ENCODE data around the gene CTNNBL1. TPM values are rescaled to one million over a fixed set of nuclear protein-coding genes. Genes with fewer than 3 reads are reported as not detected.

Gene CTNNBL1
- total and polyA plus RNA-seq, 2 experiments from 2014 or later = 36.3 to 68.7 TPM

GRCh38 chr20:37657924-37658804, 35.7 kb upstream of the CTNNBL1 start:
- H3K27me3 ChIP-seq (ENCODE audit: insufficient read depth) = no peaks in the 10 kb centered on the region
- Mint-ChIP-seq H3K9me3 (peaks cover 8% of the 10 kb centered on the region; the same call in 2 of the 3 replicates), H3K4me1 (peaks cover 15% of the 10 kb centered on the region; the same call in 2 of the 3 replicates), H3K27ac (no peak overlapping the region), H3K4me3 (no peak overlapping the region), H3K36me3 (ENCODE audit: low read depth) (peaks cover 4% of the 10 kb centered on the region; the same call in 2 of the 3 replicates), H3K27me3 (ENCODE audit: insufficient read depth, low read depth, poor library complexity) (no peaks in the 10 kb centered on the region)
- H3K79me2 ChIP-seq (replicated peaks; ENCODE audit: insufficient read depth) = no peaks in the 10 kb centered on the region
- H4K20me1 ChIP-seq (replicated peaks; ENCODE audit: insufficient read depth) = no peaks in the 10 kb centered on the region
- ATAC-seq (no peak), DNase-seq (ENCODE audit: low spot score) (no peak)
- H3F3A ChIP-seq (replicated peaks; ENCODE audit: low read depth) = no peaks in the 10 kb centered on the region
- H3K36me3 ChIP-seq (ENCODE audit: insufficient read depth) = no peaks in the 10 kb centered on the region
- H3K9me2 ChIP-seq (ENCODE audit: insufficient read depth) = peaks cover 15% of the 10 kb centered on the region
- TF ChIP-seq NANOG (IDR thresholded peaks at IDR 0.05; ENCODE audit: borderline replicate concordance) (no peak), EZH2phosphoT487 (IDR thresholded peaks at IDR 0.05; ENCODE audit: unreplicated experiment) (no peak), JUNB (IDR thresholded peaks at IDR 0.05; ENCODE audit: unreplicated experiment) (no peak), ZNF114 (CRISPR knock-in tag; IDR thresholded peaks at IDR 0.05) (no peak), EZH2 (IDR thresholded peaks at IDR 0.05; ENCODE audit: low read depth, unreplicated experiment) (no peak)
- no peak overlapping the region for H3K27ac ChIP-seq (ENCODE audit: low read depth)
- H3K4me3 ChIP-seq = no peak overlapping the region
- H2AFZ ChIP-seq = no peak overlapping the region
- H3K4me1 ChIP-seq (ENCODE audit: insufficient read depth) = peaks cover 16% of the 10 kb centered on the region
- H3K4me2 ChIP-seq = no peak overlapping the region

- H3K27ac ChIP-seq (ENCODE audit: low read depth) = no peak overlapping the region
- no peaks in the 10 kb centered on the region for H3K36me3 ChIP-seq (ENCODE audit: insufficient read depth)
- H3K9me2 ChIP-seq (ENCODE audit: insufficient read depth) = peaks cover 7% of the 10 kb centered on the region
- H3K4me3 ChIP-seq = no peak overlapping the region
- peaks cover 16% of the 10 kb centered on the region for H3K4me1 ChIP-seq (ENCODE audit: insufficient read depth)
- Mint-ChIP-seq H3K9me3 (peaks cover 10% of the 10 kb centered on the region; the same call in 2 of the 3 replicates), H3K36me3 (ENCODE audit: low read depth) (peaks cover 3% of the 10 kb centered on the region; the same call in 2 of the 3 replicates), H3K27ac (no peak overlapping the region; the same call in 1 of the 2 replicates), H3K27me3 (ENCODE audit: insufficient read depth, low read depth, poor library complexity) (no peaks in the 10 kb centered on the region), H3K4me1 (peaks cover 15% of the 10 kb centered on the region; the same call in 2 of the 3 replicates), H3K4me3 (no peak overlapping the region)
- peak overlapping the region; percentile 60 for H3K4me2 ChIP-seq
- ATAC-seq = no peak
- DNase-seq (ENCODE audit: low spot score) = no peak
- no peaks in the 10 kb centered on the region for H3F3A ChIP-seq (replicated peaks; ENCODE audit: low read depth)
- H4K20me1 ChIP-seq (replicated peaks; ENCODE audit: insufficient read depth) = no peaks in the 10 kb centered on the region
- no peak overlapping the region for H2AFZ ChIP-seq
- no peaks in the 10 kb centered on the region for H3K27me3 ChIP-seq (ENCODE audit: insufficient read depth)
- no peaks in the 10 kb centered on the region for H3K79me2 ChIP-seq (replicated peaks; ENCODE audit: insufficient read depth)
- no peak for TF ChIP-seq ZNF462 (CRISPR knock-in tag; IDR thresholded peaks at IDR 0.05)
- TF ChIP-seq ZNF114 (CRISPR knock-in tag; IDR thresholded peaks at IDR 0.05) = no peak
- TF ChIP-seq EZH2phosphoT487 (IDR thresholded peaks at IDR 0.05; ENCODE audit: unreplicated experiment) = no peak
- TF ChIP-seq JUNB (IDR thresholded peaks at IDR 0.05; ENCODE audit: unreplicated experiment) = no peak
- no peak for TF ChIP-seq ZNF331 (CRISPR knock-in tag; IDR thresholded peaks at IDR 0.05; ENCODE audit: low read depth)
- no peak for TF ChIP-seq STAT1 (IDR thresholded peaks at IDR 0.05; ENCODE audit: unreplicated experiment)
- no peak for TF ChIP-seq POLR2AphosphoS5 (IDR thresholded peaks at IDR 0.05; ENCODE audit: low read depth)
- TF ChIP-seq EZH2 (IDR thresholded peaks at IDR 0.05; ENCODE audit: low read depth, unreplicated experiment) = no peak
- TF ChIP-seq ETS1 (IDR thresholded peaks at IDR 0.05) = no peak
Observed at GRCh38 chr20:37661519-37661918, 32.3 kb upstream of the CTNNBL1 start.

Measured in GM23338 (cell line).